ENCODE results near the gene RABGGTA. TPM values are rescaled to one million over a fixed set of nuclear protein-coding genes. Genes with fewer than 3 reads are reported as not detected.

RABGGTA gene
- total and polyA plus RNA-seq, 10 of the 15 experiments (the other 5 are each of a cell fraction or from before 2014, with no cell fraction given): 19.1 to 75.6 (median 46.9) TPM

DNA sequence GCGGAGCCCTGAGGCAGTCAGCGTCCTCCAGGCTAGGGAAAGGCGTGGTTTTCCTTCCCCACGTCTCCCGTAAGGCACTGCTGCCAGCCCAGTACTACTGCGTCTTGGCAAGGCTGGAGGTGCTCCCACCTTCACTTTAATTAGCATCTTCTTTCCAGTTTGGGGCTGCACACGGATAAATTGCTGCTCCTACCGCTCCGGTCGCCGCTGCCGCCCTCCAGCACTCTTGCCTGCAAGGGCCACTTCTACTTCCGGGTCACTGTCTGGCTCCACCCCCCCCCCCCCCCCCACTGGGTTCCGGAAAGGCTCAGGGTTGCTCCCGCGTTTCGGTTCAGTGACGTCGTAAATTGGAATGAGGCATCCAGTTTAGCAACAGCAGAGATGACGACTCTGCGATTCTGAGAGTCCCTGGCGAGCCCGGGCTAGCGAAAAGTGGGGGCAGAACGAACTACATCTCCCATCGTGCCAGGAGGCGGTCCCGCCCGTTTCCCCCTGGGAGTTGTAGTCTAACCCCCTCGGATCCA is 39.2 kb downstream of the RABGGTA start, which contains the start of gene NEDD8 (continued):
- no peak; the same call in 1 of the 2 replicates for TF ChIP-seq RB1 (IDR thresholded peaks at IDR 0.05; ENCODE audit: borderline replicate concordance)
- TF ChIP-seq, protein P1, sequence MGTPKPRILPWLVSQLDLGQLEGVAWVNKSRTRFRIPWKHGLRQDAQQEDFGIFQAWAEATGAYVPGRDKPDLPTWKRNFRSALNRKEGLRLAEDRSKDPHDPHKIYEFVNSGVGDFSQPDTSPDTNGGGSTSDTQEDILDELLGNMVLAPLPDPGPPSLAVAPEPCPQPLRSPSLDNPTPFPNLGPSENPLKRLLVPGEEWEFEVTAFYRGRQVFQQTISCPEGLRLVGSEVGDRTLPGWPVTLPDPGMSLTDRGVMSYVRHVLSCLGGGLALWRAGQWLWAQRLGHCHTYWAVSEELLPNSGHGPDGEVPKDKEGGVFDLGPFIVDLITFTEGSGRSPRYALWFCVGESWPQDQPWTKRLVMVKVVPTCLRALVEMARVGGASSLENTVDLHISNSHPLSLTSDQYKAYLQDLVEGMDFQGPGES (IDR thresholded peaks at IDR 0.05): no peak
- TF ChIP-seq NR2C1 (IDR thresholded peaks at IDR 0.05): peak; percentile 96
- no peak for TF ChIP-seq MEF2A (IDR thresholded peaks at IDR 0.05; ENCODE audit: insufficient read depth, low read depth, low read length)
- TF ChIP-seq, protein P2, sequence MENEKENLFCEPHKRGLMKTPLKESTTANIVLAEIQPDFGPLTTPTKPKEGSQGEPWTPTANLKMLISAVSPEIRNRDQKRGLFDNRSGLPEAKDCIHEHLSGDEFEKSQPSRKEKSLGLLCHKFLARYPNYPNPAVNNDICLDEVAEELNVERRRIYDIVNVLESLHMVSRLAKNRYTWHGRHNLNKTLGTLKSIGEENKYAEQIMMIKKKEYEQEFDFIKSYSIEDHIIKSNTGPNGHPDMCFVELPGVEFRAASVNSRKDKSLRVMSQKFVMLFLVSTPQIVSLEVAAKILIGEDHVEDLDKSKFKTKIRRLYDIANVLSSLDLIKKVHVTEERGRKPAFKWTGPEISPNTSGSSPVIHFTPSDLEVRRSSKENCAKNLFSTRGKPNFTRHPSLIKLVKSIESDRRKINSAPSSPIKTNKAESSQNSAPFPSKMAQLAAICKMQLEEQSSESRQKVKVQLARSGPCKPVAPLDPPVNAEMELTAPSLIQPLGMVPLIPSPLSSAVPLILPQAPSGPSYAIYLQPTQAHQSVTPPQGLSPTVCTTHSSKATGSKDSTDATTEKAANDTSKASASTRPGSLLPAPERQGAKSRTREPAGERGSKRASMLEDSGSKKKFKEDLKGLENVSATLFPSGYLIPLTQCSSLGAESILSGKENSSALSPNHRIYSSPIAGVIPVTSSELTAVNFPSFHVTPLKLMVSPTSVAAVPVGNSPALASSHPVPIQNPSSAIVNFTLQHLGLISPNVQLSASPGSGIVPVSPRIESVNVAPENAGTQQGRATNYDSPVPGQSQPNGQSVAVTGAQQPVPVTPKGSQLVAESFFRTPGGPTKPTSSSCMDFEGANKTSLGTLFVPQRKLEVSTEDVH (IDR thresholded peaks at IDR 0.05; ENCODE audit: low read depth, partially characterized antibody): no peak
- TF ChIP-seq HDAC6 (IDR thresholded peaks at IDR 0.05; ENCODE audit: unreplicated experiment): no peak
- no peak for TF ChIP-seq HDGF (IDR thresholded peaks at IDR 0.05)
- no peak for TF ChIP-seq EED (IDR thresholded peaks at IDR 0.05; ENCODE audit: low read depth)
- TF ChIP-seq SREBF2 (IDR thresholded peaks at IDR 0.05; ENCODE audit: low read length): no peak
- TF ChIP-seq CREM (IDR thresholded peaks at IDR 0.05; ENCODE audit: low read depth): peak; percentile 94
- TF ChIP-seq POLR2A (IDR thresholded peaks at IDR 0.05; ENCODE audit: low read depth, low read length): peak; percentile 72; the same call in 1 of the 2 replicates
- TF ChIP-seq, protein P3, sequence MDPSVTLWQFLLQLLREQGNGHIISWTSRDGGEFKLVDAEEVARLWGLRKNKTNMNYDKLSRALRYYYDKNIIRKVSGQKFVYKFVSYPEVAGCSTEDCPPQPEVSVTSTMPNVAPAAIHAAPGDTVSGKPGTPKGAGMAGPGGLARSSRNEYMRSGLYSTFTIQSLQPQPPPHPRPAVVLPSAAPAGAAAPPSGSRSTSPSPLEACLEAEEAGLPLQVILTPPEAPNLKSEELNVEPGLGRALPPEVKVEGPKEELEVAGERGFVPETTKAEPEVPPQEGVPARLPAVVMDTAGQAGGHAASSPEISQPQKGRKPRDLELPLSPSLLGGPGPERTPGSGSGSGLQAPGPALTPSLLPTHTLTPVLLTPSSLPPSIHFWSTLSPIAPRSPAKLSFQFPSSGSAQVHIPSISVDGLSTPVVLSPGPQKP (IDR thresholded peaks at IDR 0.05; ENCODE audit: low read depth, low read length): no peak
- no peak for TF ChIP-seq SMC3 (IDR thresholded peaks at IDR 0.05; ENCODE audit: borderline replicate concordance, low read length)
- TF ChIP-seq ZNF384 (IDR thresholded peaks at IDR 0.05; ENCODE audit: borderline replicate concordance, low read depth, low read length): no peak
- TF ChIP-seq TCF7 (IDR thresholded peaks at IDR 0.05; ENCODE audit: borderline replicate concordance): no peak; the same call in 1 of the 2 replicates
- no peak for TF ChIP-seq TCF12 (IDR thresholded peaks at IDR 0.05; ENCODE audit: low read depth, low read length)
- no peak; the same call in 1 of the 2 replicates for TF ChIP-seq SMAD5 (IDR thresholded peaks at IDR 0.05; ENCODE audit: low read depth)
- no peak for TF ChIP-seq NFYA (IDR thresholded peaks at IDR 0.05; ENCODE audit: borderline replicate concordance, low read depth, low read length)
- TF ChIP-seq, protein P4, sequence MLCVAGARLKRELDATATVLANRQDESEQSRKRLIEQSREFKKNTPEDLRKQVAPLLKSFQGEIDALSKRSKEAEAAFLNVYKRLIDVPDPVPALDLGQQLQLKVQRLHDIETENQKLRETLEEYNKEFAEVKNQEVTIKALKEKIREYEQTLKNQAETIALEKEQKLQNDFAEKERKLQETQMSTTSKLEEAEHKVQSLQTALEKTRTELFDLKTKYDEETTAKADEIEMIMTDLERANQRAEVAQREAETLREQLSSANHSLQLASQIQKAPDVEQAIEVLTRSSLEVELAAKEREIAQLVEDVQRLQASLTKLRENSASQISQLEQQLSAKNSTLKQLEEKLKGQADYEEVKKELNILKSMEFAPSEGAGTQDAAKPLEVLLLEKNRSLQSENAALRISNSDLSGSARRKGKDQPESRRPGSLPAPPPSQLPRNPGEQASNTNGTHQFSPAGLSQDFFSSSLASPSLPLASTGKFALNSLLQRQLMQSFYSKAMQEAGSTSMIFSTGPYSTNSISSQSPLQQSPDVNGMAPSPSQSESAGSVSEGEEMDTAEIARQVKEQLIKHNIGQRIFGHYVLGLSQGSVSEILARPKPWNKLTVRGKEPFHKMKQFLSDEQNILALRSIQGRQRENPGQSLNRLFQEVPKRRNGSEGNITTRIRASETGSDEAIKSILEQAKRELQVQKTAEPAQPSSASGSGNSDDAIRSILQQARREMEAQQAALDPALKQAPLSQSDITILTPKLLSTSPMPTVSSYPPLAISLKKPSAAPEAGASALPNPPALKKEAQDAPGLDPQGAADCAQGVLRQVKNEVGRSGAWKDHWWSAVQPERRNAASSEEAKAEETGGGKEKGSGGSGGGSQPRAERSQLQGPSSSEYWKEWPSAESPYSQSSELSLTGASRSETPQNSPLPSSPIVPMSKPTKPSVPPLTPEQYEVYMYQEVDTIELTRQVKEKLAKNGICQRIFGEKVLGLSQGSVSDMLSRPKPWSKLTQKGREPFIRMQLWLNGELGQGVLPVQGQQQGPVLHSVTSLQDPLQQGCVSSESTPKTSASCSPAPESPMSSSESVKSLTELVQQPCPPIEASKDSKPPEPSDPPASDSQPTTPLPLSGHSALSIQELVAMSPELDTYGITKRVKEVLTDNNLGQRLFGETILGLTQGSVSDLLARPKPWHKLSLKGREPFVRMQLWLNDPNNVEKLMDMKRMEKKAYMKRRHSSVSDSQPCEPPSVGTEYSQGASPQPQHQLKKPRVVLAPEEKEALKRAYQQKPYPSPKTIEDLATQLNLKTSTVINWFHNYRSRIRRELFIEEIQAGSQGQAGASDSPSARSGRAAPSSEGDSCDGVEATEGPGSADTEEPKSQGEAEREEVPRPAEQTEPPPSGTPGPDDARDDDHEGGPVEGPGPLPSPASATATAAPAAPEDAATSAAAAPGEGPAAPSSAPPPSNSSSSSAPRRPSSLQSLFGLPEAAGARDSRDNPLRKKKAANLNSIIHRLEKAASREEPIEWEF (IDR thresholded peaks at IDR 0.05; ENCODE audit: insufficient replicate concordance, low read depth, low read length): no peak
- TF ChIP-seq, protein P5, sequence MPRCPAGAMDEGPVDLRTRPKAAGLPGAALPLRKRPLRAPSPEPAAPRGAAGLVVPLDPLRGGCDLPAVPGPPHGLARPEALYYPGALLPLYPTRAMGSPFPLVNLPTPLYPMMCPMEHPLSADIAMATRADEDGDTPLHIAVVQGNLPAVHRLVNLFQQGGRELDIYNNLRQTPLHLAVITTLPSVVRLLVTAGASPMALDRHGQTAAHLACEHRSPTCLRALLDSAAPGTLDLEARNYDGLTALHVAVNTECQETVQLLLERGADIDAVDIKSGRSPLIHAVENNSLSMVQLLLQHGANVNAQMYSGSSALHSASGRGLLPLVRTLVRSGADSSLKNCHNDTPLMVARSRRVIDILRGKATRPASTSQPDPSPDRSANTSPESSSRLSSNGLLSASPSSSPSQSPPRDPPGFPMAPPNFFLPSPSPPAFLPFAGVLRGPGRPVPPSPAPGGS (IDR thresholded peaks at IDR 0.05; ENCODE audit: borderline replicate concordance, insufficient read depth, low read depth, low read length, poor library complexity, severe bottlenecking): no peak

All from GM12878 (cell line).